ENCODE measurements around the gene POLR3B.

POLR3B gene

DNA sequence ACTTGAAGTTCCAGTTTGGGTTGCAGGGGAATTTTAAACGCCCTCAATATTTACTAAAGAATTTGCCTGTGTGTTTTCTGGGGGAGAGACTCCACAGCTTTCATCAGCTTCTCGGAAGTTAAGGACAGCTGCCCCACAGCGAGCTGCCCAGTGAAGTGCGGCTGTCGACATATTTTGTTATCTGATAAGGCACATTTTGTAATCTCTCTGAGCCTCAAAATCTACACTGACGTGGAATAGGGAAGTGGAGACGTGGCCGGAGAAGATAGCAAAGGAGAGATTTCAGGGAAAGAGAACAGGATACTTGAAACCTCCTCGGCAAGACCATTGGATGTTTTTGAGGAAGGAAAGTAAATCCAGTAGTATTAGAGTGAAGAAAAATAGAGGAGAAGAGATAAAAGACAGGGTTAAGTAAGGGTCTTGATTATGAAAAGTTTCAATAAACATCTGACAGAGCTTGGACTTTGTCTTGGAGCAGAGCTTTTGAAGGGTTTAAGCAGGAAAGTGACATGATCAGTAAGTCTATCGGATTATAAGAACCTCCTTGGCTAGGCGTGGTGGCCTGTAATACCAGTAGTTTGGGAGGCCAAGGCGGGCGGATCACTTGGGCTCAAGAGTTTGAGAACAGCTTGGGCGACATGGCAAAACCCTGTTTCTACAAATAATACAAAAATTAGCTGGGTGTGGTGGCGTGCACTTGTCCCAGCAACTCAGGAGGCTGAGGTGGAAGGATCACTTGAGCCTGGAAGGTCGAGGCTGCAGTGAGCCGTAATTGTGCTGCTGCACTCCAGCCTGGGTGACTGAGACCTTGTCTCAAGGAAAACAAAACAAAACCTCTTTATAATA, 1.1 kb downstream of the POLR3B start:
- DNase-seq (ENCODE audit: low read depth): peak; percentile 80
- TF ChIP-seq, protein P1, sequence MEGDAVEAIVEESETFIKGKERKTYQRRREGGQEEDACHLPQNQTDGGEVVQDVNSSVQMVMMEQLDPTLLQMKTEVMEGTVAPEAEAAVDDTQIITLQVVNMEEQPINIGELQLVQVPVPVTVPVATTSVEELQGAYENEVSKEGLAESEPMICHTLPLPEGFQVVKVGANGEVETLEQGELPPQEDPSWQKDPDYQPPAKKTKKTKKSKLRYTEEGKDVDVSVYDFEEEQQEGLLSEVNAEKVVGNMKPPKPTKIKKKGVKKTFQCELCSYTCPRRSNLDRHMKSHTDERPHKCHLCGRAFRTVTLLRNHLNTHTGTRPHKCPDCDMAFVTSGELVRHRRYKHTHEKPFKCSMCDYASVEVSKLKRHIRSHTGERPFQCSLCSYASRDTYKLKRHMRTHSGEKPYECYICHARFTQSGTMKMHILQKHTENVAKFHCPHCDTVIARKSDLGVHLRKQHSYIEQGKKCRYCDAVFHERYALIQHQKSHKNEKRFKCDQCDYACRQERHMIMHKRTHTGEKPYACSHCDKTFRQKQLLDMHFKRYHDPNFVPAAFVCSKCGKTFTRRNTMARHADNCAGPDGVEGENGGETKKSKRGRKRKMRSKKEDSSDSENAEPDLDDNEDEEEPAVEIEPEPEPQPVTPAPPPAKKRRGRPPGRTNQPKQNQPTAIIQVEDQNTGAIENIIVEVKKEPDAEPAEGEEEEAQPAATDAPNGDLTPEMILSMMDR (conservative IDR thresholded peaks at IDR 0.05; ENCODE audit: low read depth, low read length): no peak
- H3K4me3 ChIP-seq (ENCODE audit: low read depth, low read length): peak overlapping the region; percentile 75

DNA sequence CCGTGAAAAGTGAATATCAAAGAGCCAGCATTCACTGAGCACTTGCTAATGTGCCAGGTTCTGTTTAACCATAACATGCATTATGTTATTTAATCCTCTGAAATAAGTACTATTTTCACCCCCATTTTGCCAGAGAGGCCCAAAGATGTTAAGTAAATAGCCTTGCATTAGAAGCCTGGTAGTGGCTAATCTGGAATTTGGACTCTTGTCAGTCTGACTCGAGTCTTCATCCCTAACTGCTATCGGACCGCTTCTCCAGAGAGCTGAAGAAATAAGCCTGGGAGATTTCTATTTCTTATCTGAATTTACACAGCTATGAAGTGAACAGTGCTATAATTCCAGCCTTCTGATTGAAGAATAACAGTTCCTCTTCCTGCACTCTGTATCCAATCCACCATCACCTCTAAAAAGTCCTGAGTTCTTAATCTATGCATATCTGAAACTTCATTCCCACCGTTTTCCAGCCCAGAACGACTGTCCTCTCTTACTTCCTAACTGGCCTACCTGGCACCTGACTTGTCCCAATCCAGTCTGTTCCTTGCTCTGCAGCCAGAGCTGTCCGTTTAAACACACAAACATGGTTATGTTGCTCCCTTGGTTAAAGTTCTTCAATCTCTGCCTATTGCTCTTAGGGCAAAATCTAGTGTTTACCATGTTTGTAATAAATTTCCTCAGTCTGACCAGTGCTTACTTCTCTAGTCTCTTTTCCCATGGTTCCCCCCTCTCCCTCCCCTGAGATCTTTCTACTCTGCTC, 2.3 kb downstream of the POLR3B start:
- no peak for DNase-seq (ENCODE audit: low read depth)
- TF ChIP-seq, protein P1 (conservative IDR thresholded peaks at IDR 0.05; ENCODE audit: low read depth, low read length): no peak

DNA sequence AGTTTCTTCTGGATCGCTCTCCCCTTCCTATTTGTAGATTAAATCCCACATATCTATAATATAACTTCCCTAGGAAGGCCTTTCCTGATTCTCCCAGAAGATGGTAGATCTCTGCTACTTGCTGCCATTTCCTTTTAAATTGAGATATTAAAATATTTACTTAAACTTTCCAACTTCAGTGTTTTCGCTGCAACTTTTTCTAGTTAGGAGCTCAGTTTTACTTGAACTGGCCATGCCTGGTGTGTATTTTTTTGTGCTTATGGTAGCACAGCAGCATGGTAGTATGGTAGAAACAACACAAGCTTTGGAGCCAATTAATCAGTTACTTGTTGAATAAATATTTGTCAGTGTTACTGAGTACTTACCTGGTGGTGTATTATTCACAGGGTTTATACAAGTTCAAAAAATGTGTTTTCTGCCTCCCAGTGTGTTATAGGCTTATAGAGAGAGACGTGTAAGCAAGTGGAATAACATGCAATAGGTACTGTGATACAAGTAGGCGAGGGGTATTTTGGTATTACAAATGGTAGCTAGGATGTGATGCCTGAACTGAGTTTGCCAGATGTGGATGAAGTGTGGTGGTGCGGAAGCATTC, 2.9 kb downstream of the POLR3B start:
- TF ChIP-seq, protein P1 (conservative IDR thresholded peaks at IDR 0.05; ENCODE audit: low read depth, low read length): no peak
- DNase-seq (ENCODE audit: low read depth): no peak

More for the DNA sequence above, 2.3 kb downstream of the POLR3B start:
- no peak overlapping the region for H3K4me3 ChIP-seq (ENCODE audit: low read depth, low read length)

DNA sequence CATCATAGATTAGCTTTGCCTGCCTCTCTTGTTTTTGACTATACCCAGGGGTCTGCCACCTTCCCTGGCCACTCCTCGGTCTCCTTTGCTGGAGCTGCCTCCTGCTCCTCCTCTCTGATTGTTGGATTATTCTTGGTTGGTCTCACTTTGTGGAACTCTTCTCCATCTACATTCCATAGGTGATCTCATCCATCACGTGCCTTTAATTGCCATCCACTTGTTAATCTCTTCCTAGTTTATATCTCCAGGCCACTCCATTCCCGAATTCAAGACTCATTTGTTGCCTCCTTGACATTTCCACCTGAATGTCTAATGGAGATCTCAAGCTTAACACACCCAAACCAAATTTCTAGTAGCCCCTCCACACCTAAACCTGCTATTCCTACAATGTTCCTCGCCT, 5.4 kb downstream of the POLR3B start:
- H3K4me3 ChIP-seq (ENCODE audit: low read depth, low read length): no peak overlapping the region
- DNase-seq (ENCODE audit: low read depth): no peak
- TF ChIP-seq, protein P1 (conservative IDR thresholded peaks at IDR 0.05; ENCODE audit: low read depth, low read length): no peak

More for the DNA sequence above, 2.9 kb downstream of the POLR3B start:
- no peak overlapping the region for H3K4me3 ChIP-seq (ENCODE audit: low read depth, low read length)

DNA sequence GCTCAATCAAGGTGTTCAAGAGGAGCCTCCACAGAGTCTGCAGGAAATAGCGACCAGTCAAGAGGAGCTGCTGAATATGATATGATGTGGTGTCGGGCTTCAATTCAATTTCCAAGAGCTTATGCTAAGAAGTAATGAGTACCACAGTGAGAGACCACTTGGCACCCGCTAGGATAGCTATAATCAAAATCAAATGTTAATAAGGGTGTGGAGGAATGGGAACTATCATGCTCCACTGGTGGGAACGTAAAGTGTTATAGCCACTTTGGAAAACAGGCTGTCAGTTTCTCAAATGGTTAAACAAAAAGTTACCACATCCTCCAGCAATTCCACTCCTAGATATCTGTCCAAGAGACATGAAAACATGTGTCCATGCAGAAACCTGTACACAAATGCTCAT, 6.7 kb downstream of the POLR3B start:
- DNase-seq (ENCODE audit: low read depth): no peak
- H3K4me3 ChIP-seq (ENCODE audit: low read depth, low read length): no peak overlapping the region
- TF ChIP-seq, protein P1 (conservative IDR thresholded peaks at IDR 0.05; ENCODE audit: low read depth, low read length): no peak

DNA sequence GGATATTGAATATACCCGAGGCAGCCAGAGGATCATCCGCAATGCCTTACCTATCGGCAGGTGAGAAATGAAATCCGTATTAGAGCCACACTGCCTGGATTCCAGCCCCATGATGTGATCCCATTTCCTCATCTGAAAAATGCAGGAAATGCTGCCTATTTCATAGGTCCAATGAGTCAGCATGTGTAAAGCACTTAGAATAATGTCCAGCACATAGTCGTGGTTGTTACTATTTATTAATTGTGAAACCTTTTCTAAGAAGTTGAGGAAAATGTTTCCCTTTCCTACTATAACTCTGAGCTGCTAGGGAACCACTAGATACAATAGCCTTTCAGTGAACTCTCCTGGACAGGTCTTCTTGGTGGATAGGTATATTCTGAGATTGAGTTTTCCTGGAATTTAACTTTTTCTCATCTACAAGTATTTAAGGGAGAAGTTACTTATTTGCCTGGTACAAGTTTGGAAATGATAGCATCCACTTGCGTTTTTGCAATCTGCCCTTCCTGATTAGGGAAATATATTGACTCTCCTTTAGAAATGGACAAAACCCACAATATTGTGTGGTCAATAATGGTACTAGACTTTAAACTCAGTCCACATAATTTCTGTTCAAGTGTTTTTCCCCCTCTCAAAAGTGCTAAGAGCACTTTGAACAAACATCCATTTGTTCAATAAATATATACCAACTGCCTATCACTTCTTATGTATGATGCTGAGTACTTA, 12.2 kb downstream of the POLR3B start:
- TF ChIP-seq, protein P1 (conservative IDR thresholded peaks at IDR 0.05; ENCODE audit: low read depth, low read length): no peak
- no peak overlapping the region for H3K4me3 ChIP-seq (ENCODE audit: low read depth, low read length)
- DNase-seq (ENCODE audit: low read depth): peak; percentile 87
